ENCODE measurements around the gene EFNB2. TPM values are rescaled to one million over a fixed set of nuclear protein-coding genes. Genes with fewer than 3 reads are reported as not detected.

Gene EFNB2
- total and polyA plus RNA-seq, 2 of the 8 experiments (the other 6 are each of a cell fraction or from before 2014, with no cell fraction given), result 8.2 to 12.0 TPM

- TF ChIP-seq POU5F1 (IDR thresholded peaks at IDR 0.05; ENCODE audit: low read depth, low read length), result no peak
- no peak for TF ChIP-seq JUN (IDR thresholded peaks at IDR 0.05; ENCODE audit: low read depth, low read length)
- no peak for TF ChIP-seq YY1 (IDR thresholded peaks at IDR 0.05; ENCODE audit: low read depth, low read length)
- no peak for TF ChIP-seq SIN3A (conservative IDR thresholded peaks at IDR 0.05 in 1 of 2, IDR thresholded peaks at IDR 0.05 in 1 of 2; ENCODE audit: low read depth in 1 of 2, low read length in 2 of 2)
Observed at GRCh38 chr13:106491463-106491862, 44.0 kb downstream of the EFNB2 start (continued).

Data from H1 (cell line).